Measurements from ENCODE around the gene NDUFS8. TPM values are rescaled to one million over a fixed set of nuclear protein-coding genes. Genes with fewer than 3 reads are reported as not detected.

The NDUFS8 gene
- total RNA-seq, 1 donor from 2014 or later = 315 TPM

- DNase-seq (ENCODE audit: low spot score) = no peak
- intact Hi-C loops (cut with DNase I) = no loop called here
Observed at GRCh38 chr11:68028802-68029545, 1.5 kb upstream of the NDUFS8 start.

GRCh38 chr11:68031144-68031464, 623 bp downstream of the NDUFS8 start:
- no peak for DNase-seq (ENCODE audit: low spot score)
- intact Hi-C loops (cut with DNase I) = loop anchor here (5.0 kb wide), 2 partner anchors 91 to 181 kb away; partner anchors contain the start of genes CHKA and KMT5B

- no peak for DNase-seq (ENCODE audit: low spot score)
- intact Hi-C loops (cut with DNase I) = loop anchor here (5.0 kb wide), 2 partner anchors 90 to 180 kb away; partner anchors contain the start of genes CHKA and KMT5B
Observed at GRCh38 chr11:68032003-68032402, 1.5 kb downstream of the NDUFS8 start.

- no peak for DNase-seq (ENCODE audit: low spot score)
- intact Hi-C loops (cut with DNase I) = loop anchor here (5.0 kb wide), 2 partner anchors 89 to 179 kb away; partner anchors contain the start of genes CHKA and KMT5B
Observed at GRCh38 chr11:68032997-68033707, 2.7 kb downstream of the NDUFS8 start.

GRCh38 chr11:68033708-68034045, 3.2 kb downstream of the NDUFS8 start:
- intact Hi-C loops (cut with DNase I) = loop anchor here (5.0 kb wide), 2 partner anchors 89 to 179 kb away; partner anchors contain the start of genes CHKA and KMT5B
- peak; percentile 84 for DNase-seq (ENCODE audit: low spot score)

- intact Hi-C loops (cut with DNase I) = no loop called here
- DNase-seq (ENCODE audit: low spot score) = no peak
Observed at GRCh38 chr11:68035266-68035876, 4.9 kb downstream of the NDUFS8 start.

GRCh38 chr11:68036141-68036716, 5.7 kb downstream of the NDUFS8 start:
- peak; percentile 75 for DNase-seq (ENCODE audit: low spot score)
- intact Hi-C loops (cut with DNase I) = no loop called here

GRCh38 chr11:68036717-68037239, 6.3 kb downstream of the NDUFS8 start:
- intact Hi-C loops (cut with DNase I) = no loop called here

GRCh38 chr11:68037411-68038225, 7.1 kb downstream of the NDUFS8 start:
- no peak for DNase-seq (ENCODE audit: low spot score)
- intact Hi-C loops (cut with DNase I) = no loop called here

More at GRCh38 chr11:68036717-68037239, 6.3 kb downstream of the NDUFS8 start:
- DNase-seq (ENCODE audit: low spot score) = peak; percentile 93

- no peak for DNase-seq (ENCODE audit: low spot score)
- intact Hi-C loops (cut with DNase I) = no loop called here
Observed at GRCh38 chr11:68038226-68038717, 7.8 kb downstream of the NDUFS8 start.

GRCh38 chr11:68038718-68039525, 8.4 kb downstream of the NDUFS8 start, which contains the start of gene TCIRG1:
TCIRG1 (plus strand) TSS chr11:68039025; CDS start chr11:68041272, 2,247 bp downstream.
- intact Hi-C loops (cut with DNase I) = no loop called here
- DNase-seq (ENCODE audit: low spot score) = peak; percentile 95

GRCh38 chr11:68039526-68040086, 9.1 kb downstream of the NDUFS8 start:
- DNase-seq (ENCODE audit: low spot score) = no peak
- intact Hi-C loops (cut with DNase I) = no loop called here

- intact Hi-C loops (cut with DNase I) = no loop called here
- peak; percentile 89 for DNase-seq (ENCODE audit: low spot score)
Observed at GRCh38 chr11:68040101-68040956, 9.8 kb downstream of the NDUFS8 start.

GRCh38 chr11:68040957-68041591, 10.6 kb downstream of the NDUFS8 start:
- no peak for DNase-seq (ENCODE audit: low spot score)
- intact Hi-C loops (cut with DNase I) = no loop called here

- DNase-seq (ENCODE audit: low spot score) = no peak
Observed at GRCh38 chr11:68041617-68042218, 11.2 kb downstream of the NDUFS8 start.

More at GRCh38 chr11:68041617-68042218, 11.2 kb downstream of the NDUFS8 start:
- intact Hi-C loops (cut with DNase I) = no loop called here

Measured in cardiac septum (tissue), 1 donor.